GM21367 (cell line): ENCODE measurements around the gene PLD3.
"Not testable (repeated sequence)": the region's sequence is repeated elsewhere in the genome, so short reads cannot be mapped to it uniquely, and the experiment has no call there.

Experiments used
- ATAC-seq: cut with Tn5 transposase; IDR thresholded peaks from one replicate; pipeline ENCODE4 v1.9.1; 2021; ENCODE audit not compliant: unreplicated experiment

Gene PLD3

DNA sequence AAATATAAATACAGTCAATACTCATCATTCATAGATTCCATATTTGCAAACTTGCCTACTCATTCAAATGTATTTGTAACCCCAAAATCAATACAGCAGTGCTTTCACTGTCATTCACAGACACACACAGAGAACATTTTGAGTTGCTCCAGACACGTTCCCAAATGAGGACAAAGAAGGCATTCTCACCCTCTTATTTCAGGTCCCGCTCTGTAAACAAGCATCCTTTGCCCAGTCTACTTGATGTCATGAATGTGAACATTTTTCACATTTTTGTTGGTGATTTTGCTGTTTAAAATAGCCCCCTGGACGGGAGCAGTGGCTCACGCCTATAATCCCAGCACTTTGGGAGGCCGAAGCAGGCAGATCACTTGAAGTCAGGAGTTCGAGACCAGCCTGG lies 15.8 kb upstream of the PLD3 start:
- ATAC-seq, result no peak

DNA sequence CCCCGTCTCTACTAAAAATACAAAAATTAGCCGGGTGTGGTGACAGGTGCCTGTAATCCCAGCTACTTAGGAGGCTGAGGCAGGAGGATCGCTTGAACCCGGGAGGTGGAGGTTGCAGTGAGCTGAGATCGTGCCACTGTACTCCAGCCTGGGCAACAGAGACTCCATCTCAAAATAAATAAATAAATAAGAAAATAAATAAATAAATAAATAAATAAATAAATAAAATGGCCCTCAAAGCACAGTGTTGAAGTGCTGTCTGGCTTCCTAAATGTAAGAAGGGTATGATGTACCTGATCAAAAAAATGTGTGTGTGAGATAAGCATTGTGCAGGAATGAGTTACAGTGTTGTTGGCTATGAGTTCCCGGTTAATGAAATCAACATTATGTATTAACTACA lies 15.4 kb upstream of the PLD3 start:
- not testable (repeated sequence) for ATAC-seq

DNA sequence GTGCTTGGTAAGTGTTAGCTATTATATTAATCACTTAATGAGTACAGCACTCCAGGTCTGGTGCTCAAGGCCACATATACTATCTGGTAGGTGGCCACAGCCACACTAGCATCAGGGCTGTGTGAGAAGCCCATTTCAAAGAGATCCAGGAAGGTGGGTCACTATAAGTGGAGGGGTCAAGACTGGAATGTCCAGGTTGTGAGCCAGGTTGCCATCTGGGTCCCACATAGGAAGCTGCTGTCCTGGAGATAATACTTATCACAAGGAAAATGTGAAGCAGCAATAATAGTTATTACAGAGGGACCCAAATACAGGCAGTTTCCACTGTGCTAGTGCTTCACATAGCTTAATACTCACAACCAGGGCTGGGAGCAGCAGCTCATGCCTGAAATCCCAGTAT lies 13.4 kb upstream of the PLD3 start:
- ATAC-seq, result no peak

DNA sequence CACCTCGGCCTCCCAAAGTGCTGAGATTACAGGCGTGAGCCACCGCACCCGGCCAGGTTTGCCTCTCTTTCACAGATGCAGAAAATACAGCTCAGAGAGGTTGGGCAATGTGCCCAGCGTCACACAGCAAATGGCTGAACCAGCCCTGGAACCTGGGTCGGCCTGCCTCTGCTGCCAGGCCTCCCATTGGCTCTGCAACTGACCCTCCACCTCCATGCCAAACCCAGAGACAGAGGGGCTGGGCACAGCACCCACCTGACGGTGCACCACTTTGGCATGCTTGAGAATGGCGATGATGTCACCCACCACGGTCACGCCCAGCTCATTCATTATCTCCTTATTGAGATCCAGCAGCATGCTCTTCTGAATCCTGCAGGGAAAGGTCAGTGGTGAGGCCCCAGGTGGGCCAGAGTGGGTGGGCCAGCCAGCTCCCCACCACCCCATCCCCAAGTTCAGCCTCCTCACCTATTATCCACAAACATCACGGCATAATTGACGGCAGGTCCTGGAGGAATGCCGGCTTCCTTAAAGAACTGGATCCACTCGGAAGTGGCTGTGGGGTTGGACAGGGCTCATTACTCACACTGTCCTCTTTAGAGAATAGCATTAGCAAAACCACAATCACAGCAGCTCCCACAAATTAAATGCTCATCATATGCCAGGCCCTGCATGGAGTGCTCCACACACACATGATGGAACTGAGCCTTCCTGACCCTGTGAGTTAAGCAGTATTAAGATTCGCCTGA lies 12.5 kb upstream of the PLD3 start:
- ATAC-seq, result no peak

DNA sequence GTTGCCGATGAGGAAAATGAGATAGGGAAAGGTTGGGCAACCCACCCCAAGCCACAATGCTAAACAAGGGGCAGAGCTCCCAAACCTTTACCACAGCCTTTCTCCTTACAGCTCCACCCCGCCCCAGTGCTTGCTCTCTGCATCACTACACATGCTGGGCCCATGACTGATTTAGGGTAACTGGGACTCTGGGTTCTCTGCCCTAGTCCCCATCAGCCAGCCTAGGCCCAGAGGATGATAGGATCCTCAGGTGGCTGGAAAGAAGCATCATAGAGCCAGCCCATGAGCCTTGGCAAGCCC lies 11.9 kb upstream of the PLD3 start:
- no peak for ATAC-seq

DNA sequence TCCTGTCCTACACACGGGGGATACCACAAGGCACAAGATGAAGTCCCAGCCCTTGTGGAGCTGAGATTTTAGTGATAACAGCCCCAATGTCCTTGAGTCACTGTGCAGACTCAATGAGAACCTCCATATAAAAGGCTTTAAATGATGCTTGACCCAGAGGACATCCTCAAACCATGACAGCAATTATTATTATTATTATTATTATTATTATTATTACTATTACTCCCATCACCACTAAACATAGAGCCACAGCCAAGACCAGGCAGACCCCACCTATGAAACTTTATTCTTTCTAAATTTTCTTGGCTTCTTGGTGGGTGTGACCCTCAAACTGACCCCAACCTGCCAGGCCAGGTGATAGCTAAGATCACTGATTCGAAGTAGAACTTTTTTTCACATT lies 11.4 kb upstream of the PLD3 start:
- ATAC-seq, result no peak

DNA sequence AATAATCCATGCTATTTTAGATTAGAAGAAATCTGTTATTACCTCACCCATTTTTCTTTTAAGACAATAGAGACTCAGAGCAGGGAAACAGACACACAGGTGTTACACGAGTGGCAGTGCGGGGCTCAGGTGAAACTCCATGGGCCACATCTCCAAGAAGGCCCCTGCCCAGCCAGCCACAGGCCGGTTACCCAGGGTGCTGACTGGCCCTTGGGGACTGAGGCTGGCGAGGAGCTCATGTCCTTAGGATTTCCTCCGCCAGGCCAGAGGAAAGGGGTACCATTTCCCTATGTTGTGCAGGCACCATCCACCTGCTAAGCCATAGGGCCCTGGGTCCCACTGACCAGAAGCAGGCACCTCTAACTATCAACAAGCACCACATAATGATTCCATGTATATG lies 10.9 kb upstream of the PLD3 start:
- no peak for ATAC-seq

DNA sequence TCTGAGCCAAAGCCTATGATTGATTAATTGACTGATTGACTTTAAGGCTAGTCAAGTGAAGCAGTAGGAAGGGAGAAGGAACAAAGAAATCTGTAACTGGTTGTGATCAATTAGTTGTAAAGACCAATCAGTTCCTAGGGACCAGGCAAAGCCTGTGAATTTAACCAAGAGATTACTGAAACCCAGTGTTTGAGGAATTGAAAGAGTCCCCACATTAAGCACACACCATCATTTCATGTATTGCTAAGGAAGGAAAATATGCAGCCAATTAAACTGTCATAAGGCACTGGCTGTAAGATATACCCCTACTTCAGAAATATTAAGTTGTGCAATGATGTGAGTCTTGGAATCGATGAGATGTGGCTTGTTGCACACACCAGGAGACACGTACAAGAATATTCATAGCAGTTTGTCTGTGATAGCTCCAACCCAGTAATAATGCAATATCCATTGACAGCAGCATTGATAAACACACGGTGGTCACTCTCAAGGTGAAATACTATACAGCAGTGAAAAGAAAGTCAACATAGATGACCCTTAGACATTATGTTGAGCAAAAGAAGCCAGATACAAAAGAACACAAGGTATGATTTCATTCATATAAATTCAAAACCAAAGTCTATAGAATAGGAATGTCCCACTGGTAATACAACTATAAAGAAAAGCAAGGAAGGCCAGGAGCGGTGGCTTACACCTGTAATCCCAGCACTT lies 9.3 kb upstream of the PLD3 start:
- no peak for ATAC-seq

DNA sequence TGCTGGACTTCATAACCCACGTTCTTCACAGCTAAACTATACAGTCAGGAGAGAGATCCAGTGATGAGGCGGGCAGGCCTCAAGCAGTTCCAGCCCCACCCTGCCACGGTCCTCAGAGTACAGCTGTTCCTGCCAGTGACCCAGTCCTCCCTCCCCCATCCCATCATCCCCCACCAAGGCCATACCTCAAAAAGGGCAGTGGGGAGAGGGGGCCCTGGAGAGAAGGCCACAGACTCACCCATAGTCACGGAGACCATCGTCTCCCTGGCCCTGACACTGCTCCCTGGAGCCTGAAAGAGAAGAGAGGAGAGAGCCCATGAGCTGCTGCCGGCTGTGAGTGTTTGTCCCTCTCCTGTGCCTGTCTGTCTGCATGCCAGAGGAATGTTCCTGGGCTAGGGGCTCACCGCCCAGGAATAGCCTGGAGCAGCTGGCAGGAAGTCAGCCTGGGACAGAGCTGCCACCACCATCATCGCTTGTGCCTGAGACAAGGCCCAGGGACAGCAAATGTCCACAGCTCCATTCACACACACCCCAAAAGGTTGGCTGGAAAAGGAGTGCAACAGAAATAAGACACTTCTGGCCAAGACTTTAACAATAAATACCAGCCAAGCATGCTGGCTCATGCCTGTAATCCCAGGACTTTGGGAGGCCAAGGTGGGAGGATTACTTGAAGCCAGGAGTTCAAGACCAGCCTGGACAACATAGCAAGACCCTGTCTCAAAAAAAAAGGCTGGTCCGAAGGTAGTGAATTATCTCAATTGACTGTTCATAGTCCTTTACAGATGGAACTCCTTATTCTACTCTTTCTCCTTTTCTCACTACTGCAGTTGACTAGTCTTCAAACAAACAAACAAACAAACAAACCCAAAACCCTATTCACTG lies 6.7 kb upstream of the PLD3 start:
- ATAC-seq, result no peak

DNA sequence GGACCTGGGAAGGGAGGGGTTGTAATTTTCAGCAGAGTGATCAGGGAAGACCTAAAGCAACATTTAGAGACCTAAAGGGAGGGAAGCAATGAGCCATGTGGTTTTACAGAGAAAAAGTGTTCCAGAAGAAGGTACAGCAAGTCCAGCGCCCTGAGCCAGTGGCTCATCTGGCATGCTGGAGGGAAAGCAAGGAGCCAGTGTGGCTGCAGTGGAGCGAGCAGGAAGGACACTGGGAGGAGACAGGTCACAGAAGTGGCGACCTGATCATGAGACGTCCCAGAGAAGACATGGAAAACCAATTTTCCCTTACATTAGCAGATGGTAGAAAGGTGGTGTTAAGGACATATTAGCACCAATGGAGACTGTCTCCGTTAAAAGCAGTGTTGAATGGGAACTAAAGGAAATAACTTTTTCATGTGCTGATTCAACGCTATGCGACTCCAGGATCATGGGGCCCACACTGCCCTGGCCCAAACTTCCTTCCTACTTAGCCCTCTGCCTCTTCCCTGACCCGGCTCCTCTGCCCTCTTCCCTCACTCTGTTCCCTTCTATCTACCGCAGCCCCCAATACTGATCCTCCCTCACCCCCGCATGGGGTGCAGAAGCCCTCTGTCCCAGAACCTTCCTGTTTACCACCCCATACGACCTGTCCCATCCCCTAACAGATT lies 5.7 kb upstream of the PLD3 start:
- ATAC-seq, result no peak

DNA sequence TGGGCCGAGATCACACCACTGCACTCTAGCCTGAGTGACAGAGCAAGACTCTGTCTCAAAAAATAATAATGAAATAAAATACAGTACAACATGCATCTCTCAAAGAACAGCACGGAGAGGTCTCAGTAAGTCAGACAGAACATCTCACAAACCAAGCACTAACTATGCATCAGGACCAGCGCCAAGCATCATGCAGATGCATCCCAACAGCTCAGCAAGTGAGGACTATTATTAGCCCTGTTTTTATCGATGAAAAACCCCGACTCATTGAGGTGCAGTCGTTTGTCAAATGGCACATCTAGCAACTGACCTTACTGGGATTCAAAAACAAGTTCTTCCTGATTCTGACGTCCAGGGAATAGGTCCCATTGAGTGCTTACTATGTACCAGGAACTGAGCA lies 4.1 kb upstream of the PLD3 start:
- no peak for ATAC-seq

DNA sequence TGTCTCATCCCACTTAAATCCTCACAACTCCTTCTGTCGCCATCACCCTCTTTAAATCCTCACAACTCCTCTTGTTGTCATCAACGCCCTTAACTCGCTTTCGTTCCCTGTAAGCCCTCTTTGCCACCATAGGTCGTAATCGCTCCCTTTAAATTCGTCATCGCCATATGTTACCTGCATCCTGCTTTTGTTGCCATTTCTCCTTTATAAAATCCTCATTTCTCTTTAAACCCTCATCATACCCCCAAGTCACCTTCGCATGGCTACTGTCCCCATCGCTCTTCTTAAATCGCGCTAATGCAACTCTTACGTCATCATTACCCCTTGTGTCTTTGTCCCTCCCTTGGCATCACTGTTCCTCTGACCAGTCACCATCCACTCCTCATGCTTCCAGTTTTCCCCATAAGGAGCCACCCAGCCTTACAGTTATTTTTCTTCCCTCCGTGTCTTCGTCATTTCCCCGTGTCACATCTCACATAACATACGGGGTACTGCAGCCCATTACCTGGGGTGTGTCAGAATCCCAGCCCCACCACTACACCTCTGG lies 539 bp downstream of the PLD3 start:
- no peak for ATAC-seq

DNA sequence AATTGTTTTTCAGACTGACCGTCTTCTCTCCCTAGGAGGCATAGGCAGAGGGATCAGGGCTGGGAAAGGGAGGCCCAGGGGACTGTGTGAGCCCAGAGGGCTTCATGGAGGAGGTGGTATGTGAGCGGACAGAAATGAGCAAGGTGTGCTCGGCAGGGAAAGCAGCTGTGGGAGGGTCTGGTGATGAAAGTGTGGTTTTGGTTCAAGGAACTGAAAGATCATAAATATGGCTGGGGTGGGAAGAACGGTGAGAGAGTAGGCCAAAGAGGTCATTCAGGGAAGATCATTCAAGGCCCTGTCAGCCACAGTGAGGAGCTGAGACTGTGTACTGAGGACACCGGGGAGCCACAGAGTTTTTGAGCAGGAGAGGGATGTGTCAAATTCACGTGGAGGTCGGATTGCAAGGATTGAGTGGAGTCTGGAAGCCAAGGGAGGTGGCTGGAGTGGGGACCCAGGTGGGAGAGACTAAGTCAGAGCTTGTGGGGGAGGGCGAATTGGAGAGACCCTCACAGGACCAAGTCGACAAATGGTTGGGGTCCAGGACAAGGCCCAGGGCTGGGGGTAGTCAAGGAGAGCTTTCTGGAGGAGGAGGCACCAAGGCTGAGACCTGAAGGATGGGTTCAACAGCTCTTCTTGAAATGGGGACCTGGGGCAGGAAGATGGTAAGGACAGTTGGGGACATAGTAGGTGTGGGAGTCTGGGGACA lies 7.6 kb downstream of the PLD3 start:
- no peak for ATAC-seq

DNA sequence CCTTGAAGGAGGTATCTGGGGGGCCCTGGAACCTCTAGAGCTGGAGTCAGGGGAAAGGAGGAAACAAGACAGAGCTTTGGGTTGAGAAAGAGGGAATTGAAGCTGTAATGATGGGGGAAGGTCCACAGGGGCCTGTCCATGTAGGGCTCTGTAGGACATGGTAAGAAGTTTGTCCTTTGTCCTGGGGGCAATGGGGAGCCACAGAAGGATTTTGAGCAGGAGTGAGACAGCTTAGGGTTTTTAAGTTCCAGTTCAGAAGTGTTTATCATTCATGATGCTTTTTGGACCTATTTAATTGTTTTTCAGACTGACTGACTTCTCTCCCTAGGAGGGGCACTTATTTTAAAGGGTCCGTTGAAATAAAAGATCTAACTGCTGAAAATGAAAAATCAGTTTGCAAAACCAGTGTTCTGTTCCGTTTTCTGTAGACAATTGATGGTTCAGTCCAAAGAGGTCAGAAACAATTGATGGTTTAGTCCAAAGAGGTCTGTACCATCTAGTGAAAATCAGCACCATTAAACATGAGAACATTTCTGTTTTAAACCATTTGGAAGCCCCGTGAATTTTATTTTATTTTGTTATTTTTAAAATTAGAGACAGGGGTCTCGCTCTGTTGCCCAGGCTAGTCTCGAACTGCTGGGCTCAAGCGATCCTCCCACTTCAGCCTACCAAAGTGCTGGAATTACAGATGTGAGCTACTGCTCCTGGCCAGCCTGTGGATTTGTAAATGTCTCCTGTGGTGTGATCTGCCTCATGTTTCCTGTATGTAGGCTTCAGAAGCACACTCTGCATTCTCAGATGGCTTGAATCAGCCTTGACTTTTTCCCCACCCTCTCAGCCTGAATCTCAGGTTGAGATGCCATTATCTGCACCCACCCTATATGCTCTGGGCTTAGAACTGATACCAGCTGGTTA lies 8.4 kb downstream of the PLD3 start:
- no peak for ATAC-seq

DNA sequence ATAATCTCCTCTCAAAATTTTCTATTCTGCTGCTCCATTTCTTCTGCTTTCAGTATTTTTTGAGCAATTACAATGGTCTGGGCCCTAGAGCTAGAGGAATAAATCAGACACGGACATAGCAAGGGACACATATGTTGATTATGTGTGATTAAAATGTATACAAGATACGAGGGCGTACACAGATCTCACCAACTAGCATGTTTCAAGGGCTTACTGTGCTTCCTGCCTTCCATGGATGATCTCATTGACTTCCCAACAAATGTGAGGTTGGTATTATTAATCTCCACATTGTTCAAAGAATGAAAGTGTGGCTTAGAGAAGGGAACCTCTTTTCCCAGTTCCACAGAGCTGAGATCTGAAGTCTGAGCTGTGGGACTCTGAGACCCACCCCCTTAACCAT lies 9.1 kb downstream of the PLD3 start:
- ATAC-seq, result no peak

DNA sequence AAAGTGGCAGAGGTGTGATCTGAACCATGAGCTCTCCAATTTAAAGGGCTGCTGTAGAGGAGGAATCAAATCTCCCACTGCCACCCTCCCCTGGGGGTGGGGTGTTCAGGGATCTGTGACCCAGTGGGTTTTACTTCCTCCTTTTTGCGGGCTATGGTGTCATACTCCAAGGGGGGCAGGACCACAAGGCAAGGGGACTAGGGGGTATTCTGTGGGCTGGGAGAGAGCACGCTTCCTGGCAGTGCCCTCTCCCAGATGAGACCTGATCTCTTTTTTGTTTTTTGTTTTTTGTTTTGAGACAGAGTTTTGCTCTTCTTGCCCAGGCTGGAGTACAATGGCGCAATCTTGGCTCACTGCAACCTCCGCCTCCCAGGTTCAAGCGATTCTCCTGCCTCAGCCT lies 10.3 kb downstream of the PLD3 start:
- no peak for ATAC-seq

DNA sequence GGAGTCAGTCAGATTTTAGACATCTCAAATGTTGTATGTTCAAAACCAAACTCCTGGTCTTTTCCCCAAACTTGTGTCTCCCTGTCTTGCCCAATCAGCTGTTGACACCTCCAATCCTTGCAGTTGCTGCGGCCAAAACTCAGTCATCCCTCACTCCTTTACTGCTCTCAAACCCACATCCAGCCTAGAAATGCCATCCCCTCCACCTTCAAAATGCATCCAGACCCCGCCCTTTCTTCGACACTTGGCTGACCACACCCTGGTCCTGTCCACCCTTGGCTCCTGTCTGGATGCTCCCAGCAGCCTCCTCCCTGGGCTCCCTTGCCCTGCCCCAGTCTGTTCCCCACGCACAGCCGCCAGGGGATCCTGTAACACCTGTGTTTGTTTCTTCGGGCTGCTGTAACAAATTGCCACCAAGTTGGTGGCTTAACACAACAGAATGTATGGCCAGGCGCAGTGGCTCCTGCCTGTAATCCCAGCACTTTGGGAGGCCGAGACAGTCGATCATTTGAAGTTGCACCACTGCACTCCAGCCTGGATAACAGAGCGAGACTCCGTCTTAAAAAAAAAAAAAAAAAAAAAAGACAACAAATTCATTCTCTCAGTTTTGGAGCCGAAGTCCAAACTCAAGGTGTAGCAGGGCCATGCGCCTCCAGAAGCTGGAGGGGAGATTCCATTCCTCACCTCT lies 11.7 kb downstream of the PLD3 start:
- ATAC-seq, result no peak

DNA sequence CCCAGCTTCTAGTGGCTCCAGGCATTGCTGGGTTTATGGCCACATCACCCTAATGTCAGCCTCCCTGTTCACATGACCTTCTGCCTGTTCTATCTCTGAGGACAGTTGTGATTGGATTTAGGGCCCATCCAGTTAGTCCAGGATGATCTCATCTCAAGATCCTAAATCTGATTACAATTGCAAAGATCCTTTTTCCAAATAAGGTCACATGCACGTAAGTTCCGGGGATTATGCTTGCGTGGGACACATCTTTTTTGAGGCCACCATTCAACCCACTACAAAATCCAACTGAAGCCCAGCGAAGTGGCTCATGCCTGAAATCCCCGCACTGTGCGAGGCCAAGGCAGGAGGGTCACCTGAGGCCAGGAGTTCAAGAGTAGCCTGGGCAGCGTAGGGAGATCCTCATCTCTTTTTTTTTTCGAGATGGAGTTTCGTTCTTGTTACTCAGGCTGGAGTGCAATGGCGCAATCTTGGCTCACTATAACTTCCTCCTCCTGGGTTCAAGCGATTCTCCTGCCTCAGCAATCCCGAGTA lies 12.3 kb downstream of the PLD3 start:
- ATAC-seq, result no peak

DNA sequence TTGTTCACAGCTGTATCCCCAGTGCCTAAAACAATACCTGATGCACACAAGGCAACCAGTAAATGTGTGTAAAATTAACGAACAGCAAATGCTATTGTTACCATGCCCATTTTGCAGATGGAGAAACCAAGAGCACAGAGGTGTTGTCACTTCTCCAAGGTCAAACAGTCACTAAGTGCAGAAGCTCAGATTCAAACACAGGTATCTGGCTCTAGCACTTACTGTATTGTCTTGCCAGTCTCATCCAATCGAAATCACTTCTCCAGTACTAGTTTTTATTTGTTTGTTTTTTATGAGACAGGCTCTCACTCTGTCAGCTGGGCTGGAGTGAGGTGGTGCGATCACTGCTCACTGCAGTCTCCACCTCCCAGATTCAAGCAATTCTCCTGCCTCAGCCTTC lies 13.7 kb downstream of the PLD3 start:
- no peak for ATAC-seq
